Astrocyte (in vitro differentiated cells and primary cell): ENCODE results near the gene EXOC3L2.

ENCODE experiments used
- EZH2 ChIP-seq: IDR thresholded peaks from 2 replicates; pipeline ENCODE4 v1.6.1; 2012; ENCODE audit warnings: mild to moderate bottlenecking, low read length, inconsistent platforms; ENCODE audit not compliant: insufficient read depth
- TF ChIP-seq, protein P1 (sequence below): IDR thresholded peaks from 2 replicates; pipeline ENCODE4 v1.5.1; 2011; ENCODE audit warnings: low read depth, mild to moderate bottlenecking, inconsistent platforms, low read length, moderate library complexity; ENCODE audit not compliant: insufficient read depth

DNA sequence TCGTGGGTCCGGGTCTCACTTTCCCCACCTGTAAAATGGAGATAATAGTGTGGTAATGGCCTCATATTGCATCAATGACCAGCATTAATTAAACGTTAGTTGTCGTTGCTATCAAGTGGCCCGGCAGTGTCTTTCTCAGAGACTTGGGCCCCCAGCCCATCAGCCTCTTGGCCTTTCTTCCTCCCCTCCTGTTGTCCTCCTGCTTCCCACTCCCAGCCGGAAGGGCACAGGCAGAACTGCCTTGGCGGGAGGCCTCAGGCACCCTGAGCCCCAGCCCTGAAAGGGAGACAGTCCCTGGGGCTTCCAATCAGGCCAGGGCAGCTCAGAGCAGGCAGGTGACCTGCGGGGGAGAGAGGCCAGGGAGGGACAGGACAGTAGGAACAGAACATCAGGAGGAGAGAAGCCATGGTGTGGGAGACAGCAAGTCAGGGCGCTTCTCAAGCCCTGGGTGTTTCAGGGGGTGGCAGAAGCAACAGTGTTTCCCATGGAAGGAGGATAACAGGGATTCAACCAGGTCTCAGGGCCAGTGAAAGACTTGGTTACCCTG is 10.5 kb upstream of the EXOC3L2 start:
- TF ChIP-seq, protein P1, sequence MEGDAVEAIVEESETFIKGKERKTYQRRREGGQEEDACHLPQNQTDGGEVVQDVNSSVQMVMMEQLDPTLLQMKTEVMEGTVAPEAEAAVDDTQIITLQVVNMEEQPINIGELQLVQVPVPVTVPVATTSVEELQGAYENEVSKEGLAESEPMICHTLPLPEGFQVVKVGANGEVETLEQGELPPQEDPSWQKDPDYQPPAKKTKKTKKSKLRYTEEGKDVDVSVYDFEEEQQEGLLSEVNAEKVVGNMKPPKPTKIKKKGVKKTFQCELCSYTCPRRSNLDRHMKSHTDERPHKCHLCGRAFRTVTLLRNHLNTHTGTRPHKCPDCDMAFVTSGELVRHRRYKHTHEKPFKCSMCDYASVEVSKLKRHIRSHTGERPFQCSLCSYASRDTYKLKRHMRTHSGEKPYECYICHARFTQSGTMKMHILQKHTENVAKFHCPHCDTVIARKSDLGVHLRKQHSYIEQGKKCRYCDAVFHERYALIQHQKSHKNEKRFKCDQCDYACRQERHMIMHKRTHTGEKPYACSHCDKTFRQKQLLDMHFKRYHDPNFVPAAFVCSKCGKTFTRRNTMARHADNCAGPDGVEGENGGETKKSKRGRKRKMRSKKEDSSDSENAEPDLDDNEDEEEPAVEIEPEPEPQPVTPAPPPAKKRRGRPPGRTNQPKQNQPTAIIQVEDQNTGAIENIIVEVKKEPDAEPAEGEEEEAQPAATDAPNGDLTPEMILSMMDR: no peak
- TF ChIP-seq EZH2: no peak
